ENCODE results near the gene FHL3. TPM values are rescaled to one million over a fixed set of nuclear protein-coding genes. Genes with fewer than 3 reads are reported as not detected.
A peak's percentile ranks its signal among the peaks of the same experiment; 100 is the strongest.

The FHL3 gene
- total RNA-seq, 1 donor from 2014 or later: 57.9 TPM

DNA sequence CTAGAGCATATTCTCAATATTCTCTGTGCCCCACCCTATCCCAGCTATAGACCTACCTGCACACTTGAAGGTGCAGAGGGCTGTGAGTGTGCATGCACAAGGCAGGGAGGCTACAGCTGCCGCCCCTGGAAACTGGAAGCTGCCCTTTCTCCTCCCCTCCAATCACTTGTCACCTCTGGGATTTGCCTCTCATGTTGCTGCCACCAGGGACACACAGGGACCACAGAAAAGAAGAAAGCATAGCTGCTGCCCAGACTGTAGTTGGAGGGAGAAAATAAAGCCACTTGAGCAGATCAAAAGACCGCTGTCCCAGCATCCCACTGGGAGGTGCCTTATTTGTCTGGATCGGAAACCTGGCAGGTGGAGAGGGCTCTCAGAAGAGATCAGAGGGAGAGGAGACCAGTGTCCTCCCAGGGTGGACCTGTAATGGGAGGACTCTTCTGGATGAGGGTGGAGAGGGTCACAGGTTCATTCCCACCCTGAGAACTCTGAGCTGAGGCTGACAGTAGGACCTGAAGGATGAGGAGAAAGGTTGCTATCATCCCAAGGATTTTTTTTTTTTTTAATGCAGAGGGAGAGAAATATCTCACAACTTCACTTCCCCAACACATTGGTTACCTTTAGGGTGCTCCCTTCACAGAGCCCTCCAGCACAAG, 50.9 kb downstream of the FHL3 start:
- peak; percentile 21 for DNase-seq (ENCODE audit: low spot score)
- no peak for TF ChIP-seq CTCF (IDR thresholded peaks at IDR 0.05)
- Mint-ChIP-seq H3K27me3 (ENCODE audit: low read depth) (no peaks in the 10 kb centered on the region), H3K4me1 (ENCODE audit: low read depth) (peaks cover 16% of the 10 kb centered on the region), H3K9me3 (ENCODE audit: low read depth) (no peaks in the 10 kb centered on the region), H3K36me3 (ENCODE audit: low read depth) (peaks cover 17% of the 10 kb centered on the region), H3K27ac (ENCODE audit: unreplicated experiment) (no peak overlapping the region), H3K4me3 (ENCODE audit: unreplicated experiment) (no peak overlapping the region)

DNA sequence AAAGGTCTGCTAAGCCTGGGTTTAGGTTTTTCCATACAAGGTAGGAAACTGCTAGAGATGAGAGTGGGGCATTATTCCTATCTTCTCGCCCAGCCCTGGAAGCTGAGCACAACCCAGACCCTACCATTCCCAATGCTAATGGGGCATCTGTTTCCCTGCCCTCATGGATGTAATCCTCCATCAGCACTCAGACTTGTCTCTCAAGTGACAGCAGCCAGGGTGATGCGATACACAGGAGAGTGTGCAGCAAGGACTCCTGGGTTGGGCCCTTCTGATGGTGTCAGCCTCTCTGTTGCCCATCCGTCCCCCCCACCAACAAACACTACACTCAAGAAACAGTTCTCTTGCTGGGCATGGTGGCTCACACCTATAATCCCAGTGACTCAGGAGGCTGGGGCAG, 52.6 kb downstream of the FHL3 start:
- Mint-ChIP-seq H3K9me3 (ENCODE audit: low read depth) (no peaks in the 10 kb centered on the region), H3K4me1 (ENCODE audit: low read depth) (peaks cover 3% of the 10 kb centered on the region), H3K36me3 (ENCODE audit: low read depth) (peaks cover 8% of the 10 kb centered on the region), H3K4me3 (ENCODE audit: unreplicated experiment) (no peak overlapping the region), H3K27ac (ENCODE audit: unreplicated experiment) (no peak overlapping the region), H3K27me3 (ENCODE audit: low read depth) (no peaks in the 10 kb centered on the region)
- peak; percentile 30 for DNase-seq (ENCODE audit: low spot score)
- TF ChIP-seq CTCF (IDR thresholded peaks at IDR 0.05): no peak

- peaks cover 5% of the 10 kb centered on the region for H3K36me3 Mint-ChIP-seq (ENCODE audit: low read depth)
- H3K27ac Mint-ChIP-seq (ENCODE audit: unreplicated experiment): no peak overlapping the region
- H3K9me3 Mint-ChIP-seq (ENCODE audit: low read depth): no peaks in the 10 kb centered on the region
- no peak for TF ChIP-seq CTCF (IDR thresholded peaks at IDR 0.05)
- no peak overlapping the region for H3K4me3 Mint-ChIP-seq (ENCODE audit: unreplicated experiment)
- H3K4me1 Mint-ChIP-seq (ENCODE audit: low read depth): peaks cover 8% of the 10 kb centered on the region
- peak; percentile 41 for DNase-seq (ENCODE audit: low spot score)
- H3K27me3 Mint-ChIP-seq (ENCODE audit: low read depth): no peaks in the 10 kb centered on the region
Measured at GRCh38 chr1:37951783-37952624, 53.3 kb downstream of the FHL3 start.

DNA sequence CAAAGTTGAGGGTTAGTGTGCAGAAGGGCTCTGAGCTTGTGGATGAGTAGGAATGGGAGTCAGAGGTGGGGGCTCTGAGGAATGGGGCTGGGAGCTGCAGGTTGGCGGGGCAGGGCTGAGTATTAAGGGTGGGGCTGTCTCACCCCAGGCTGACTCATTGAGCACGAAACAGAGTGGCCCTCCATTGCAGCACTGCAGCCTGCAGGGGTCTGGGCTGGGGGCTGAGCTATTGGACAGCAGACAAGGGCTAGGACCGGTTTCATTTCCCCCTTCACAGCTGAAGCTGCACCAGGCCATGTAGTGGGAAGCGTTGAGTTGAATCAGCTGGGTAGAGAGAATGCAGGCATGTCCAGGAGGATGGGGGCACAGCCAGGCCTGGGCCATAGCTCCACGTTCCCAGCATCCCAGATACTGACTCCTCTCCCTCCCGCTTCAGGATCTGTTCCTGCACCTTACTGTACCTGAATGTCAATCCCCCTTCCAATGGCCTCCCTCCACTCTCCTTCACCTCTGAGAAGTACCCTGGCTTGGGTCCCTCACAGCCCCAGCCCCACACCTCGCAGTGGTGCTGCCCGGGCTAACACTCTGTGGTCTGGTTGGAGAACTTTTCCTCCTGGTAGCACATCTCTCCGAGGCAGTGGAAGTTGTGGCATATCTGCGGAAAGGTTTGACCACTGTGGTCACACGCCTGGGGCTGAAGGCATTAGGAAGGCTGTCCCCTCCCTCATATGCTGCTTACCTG, 54.1 kb downstream of the FHL3 start:
- H3K27me3 Mint-ChIP-seq (ENCODE audit: low read depth): no peaks in the 10 kb centered on the region
- H3K4me3 Mint-ChIP-seq (ENCODE audit: unreplicated experiment): no peak overlapping the region
- peak; percentile 59 for DNase-seq (ENCODE audit: low spot score)
- no peak for TF ChIP-seq CTCF (IDR thresholded peaks at IDR 0.05)
- H3K36me3 Mint-ChIP-seq (ENCODE audit: low read depth): peaks cover 1% of the 10 kb centered on the region
- no peaks in the 10 kb centered on the region for H3K9me3 Mint-ChIP-seq (ENCODE audit: low read depth)
- peaks cover 11% of the 10 kb centered on the region for H3K4me1 Mint-ChIP-seq (ENCODE audit: low read depth)
- no peak overlapping the region for H3K27ac Mint-ChIP-seq (ENCODE audit: unreplicated experiment)

DNA sequence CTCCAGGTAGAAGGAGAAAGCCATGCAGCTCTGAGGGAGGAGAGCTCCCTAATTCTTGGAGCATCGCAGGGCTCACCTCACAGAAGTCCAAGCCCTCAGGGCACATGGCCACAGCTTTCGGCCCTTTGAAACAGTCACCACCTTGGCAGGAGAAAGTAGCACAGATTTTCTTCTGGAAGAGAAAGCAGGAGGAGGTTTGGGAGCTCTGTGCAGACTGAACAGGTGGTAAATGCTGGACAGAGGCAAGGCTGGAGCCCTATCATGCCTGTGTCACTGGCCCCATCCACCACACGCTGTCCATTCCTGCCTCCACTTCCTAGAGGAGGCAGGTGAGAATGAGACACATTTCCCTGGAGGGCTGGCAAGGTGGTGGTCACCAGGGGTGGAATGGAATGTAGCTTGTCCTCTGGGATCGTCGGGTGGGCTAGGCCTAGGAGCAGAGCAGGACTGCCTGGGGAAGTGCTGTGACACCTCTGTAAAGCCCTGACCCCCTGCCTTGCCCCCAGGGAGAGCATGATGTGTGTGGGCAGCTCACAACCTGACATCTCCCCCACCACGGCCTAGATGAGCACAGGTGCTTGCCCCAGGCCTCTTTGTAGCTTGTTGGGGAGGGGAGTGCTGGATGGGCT, 55.7 kb downstream of the FHL3 start:
- Mint-ChIP-seq H3K36me3 (ENCODE audit: low read depth) (no peaks in the 10 kb centered on the region), H3K4me1 (ENCODE audit: low read depth) (peaks cover 22% of the 10 kb centered on the region), H3K9me3 (ENCODE audit: low read depth) (no peaks in the 10 kb centered on the region), H3K27me3 (ENCODE audit: low read depth) (no peaks in the 10 kb centered on the region), H3K4me3 (ENCODE audit: unreplicated experiment) (no peak overlapping the region), H3K27ac (ENCODE audit: unreplicated experiment) (no peak overlapping the region)
- TF ChIP-seq CTCF (IDR thresholded peaks at IDR 0.05): no peak
- DNase-seq (ENCODE audit: low spot score): peak; percentile 74
